ENCODE results near the gene SERPINA1. TPM values are rescaled to one million over a fixed set of nuclear protein-coding genes. Genes with fewer than 3 reads are reported as not detected.

SERPINA1 gene
- total RNA-seq, 1 donor from 2014 or later: 4.4 TPM

DNA sequence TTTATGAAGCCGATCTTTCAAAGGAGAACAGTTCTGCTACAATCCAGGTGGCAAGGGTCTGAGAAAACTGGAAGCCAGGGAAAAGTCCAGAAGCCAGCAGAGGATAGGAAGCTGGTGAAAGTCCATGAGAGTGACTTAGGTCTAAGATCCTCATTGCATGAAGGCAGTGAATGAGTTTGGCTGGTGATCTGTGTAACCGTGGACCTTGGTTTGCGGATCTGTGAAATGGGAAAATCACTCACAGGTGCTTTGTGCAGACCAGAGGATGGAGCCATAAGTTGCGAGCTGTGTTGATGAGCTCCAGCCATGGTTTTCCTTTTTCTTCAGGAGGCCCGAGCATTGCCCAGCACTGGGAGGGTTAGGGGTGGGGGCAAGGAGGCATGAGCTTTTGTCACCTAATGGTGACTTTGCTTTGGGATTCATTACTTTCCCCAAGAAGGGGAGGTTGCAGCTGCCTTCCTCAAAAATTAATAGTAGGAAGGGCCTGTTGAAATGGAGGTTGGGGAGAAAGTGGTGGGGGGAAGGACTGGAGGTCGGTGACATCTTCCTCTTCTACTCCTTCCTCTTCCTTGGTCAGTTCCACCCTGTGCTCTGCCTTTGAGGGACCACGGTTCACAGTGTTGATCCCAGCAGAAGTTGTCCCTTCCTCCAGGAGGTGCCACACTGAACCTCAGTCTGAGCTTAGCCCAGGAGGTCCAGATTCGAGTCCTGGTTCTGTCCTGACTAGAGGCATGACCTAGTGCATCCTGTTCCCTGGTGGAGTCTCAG lies 45.0 kb downstream of the SERPINA1 start:
- Histone ChIP-seq H3K27ac (replicated peaks) (no peak overlapping the region), H3K27me3 (ENCODE audit: low read depth) (peaks cover 6% of the 10 kb centered on the region), H3K4me3 (no peak overlapping the region), H3K36me3 (no peaks in the 10 kb centered on the region), H3K4me1 (peaks cover 14% of the 10 kb centered on the region), H3K9me3 (replicated peaks) (no peaks in the 10 kb centered on the region)
- intact Hi-C loops (cut with micrococcal nuclease): no loop called here
- TF ChIP-seq, protein P1, sequence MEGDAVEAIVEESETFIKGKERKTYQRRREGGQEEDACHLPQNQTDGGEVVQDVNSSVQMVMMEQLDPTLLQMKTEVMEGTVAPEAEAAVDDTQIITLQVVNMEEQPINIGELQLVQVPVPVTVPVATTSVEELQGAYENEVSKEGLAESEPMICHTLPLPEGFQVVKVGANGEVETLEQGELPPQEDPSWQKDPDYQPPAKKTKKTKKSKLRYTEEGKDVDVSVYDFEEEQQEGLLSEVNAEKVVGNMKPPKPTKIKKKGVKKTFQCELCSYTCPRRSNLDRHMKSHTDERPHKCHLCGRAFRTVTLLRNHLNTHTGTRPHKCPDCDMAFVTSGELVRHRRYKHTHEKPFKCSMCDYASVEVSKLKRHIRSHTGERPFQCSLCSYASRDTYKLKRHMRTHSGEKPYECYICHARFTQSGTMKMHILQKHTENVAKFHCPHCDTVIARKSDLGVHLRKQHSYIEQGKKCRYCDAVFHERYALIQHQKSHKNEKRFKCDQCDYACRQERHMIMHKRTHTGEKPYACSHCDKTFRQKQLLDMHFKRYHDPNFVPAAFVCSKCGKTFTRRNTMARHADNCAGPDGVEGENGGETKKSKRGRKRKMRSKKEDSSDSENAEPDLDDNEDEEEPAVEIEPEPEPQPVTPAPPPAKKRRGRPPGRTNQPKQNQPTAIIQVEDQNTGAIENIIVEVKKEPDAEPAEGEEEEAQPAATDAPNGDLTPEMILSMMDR (IDR thresholded peaks at IDR 0.05; ENCODE audit: borderline replicate concordance): no peak
- DNase-seq: no peak

DNA sequence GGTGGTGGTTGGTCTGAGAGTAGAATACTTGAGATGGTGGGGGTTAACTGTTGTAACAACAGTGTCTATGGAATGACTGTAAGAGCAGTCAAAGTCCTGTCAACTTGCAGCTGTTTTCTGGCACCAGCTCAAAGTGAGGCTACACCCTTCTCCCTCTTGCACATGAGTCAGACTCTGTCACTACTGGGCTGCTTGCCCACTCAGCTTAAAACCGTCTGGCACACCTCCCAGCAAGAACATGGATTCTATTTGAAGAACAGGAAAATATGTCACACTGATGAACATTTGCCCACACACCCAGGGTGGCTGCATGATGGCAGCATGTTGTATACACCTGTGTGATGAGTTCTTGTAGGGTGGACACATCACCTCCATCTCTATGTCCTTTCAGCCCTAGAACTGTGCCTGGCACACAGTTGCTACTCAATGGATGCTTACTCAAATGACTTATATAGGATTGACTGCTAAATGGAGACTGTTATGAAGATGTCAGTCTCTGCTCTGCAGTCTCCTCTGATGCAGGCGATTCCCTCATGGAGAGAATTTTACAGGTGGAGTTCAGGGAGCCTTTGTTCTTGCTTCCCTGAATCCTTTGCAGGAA lies 46.0 kb downstream of the SERPINA1 start:
- Histone ChIP-seq H3K36me3 (no peaks in the 10 kb centered on the region), H3K9me3 (replicated peaks) (no peaks in the 10 kb centered on the region), H3K4me3 (no peak overlapping the region), H3K27me3 (ENCODE audit: low read depth) (peaks cover 1% of the 10 kb centered on the region), H3K4me1 (peaks cover 14% of the 10 kb centered on the region), H3K27ac (replicated peaks) (no peak overlapping the region)
- TF ChIP-seq, protein P1 (IDR thresholded peaks at IDR 0.05; ENCODE audit: borderline replicate concordance): no peak
- intact Hi-C loops (cut with micrococcal nuclease): no loop called here
- peak; percentile 84 for DNase-seq

DNA sequence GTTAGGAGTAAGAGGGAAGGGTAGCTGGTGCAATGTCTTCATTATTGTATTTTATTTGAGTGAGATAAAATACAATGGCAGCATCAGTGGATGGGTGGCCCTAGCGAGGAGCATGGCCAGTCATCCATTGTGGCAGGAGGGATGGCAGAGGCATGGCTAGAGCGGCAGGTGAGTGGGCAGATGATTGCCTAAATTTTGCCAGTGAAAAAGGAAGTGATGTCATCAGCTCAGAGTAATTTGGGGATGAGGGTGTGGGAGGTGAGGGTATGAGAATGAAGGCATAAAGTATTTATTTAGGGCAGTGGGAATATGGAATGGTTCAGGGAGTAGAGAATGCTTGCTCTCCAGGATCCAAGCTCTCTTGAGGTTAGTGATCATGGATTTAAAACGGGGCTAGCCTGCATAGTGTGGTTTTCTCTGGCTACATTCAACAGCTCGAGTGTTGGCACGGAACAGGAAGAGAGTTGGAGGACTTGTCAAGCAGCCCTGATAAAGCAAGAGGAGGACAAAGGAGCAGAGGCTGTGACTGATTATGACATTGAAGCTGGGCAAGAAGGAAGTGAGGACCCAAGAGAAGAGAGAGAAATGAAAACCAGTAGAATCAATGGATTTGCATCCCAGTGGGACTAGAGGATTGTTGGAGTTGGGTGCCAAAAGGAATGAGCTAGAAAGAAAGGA lies 46.6 kb downstream of the SERPINA1 start:
- Histone ChIP-seq H3K9me3 (replicated peaks) (no peaks in the 10 kb centered on the region), H3K36me3 (no peaks in the 10 kb centered on the region), H3K4me3 (no peak overlapping the region), H3K27ac (replicated peaks) (no peak overlapping the region), H3K27me3 (ENCODE audit: low read depth) (peaks cover 6% of the 10 kb centered on the region), H3K4me1 (peaks cover 14% of the 10 kb centered on the region)
- DNase-seq: no peak
- TF ChIP-seq, protein P1 (IDR thresholded peaks at IDR 0.05; ENCODE audit: borderline replicate concordance): no peak
- intact Hi-C loops (cut with micrococcal nuclease): no loop called here

DNA sequence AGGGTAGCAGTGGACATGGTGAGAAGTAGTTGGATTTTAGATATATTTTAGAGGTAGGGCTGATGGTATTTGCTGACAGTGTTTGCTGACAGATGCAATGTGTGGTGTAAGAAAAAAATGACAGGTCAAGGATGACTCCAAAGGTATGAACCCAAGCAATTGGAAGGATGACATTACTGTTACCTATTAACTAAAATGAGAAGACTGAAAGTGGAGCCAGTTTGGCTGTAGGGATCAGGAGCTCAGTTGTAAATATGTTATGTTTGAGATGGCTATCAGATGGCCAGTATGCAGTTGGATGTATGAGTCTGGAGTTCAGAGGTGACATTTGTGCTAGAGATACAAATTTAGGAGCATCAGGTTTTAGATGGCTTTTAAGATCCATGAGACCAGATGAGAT lies 47.9 kb downstream of the SERPINA1 start:
- peaks cover 14% of the 10 kb centered on the region for H3K4me1 ChIP-seq
- no peak overlapping the region for H3K4me3 ChIP-seq
- DNase-seq: no peak
- no peak overlapping the region for H3K27ac ChIP-seq (replicated peaks)
- H3K36me3 ChIP-seq: no peaks in the 10 kb centered on the region
- intact Hi-C loops (cut with micrococcal nuclease): no loop called here
- no peaks in the 10 kb centered on the region for H3K9me3 ChIP-seq (replicated peaks)
- TF ChIP-seq, protein P1 (IDR thresholded peaks at IDR 0.05; ENCODE audit: borderline replicate concordance): no peak
- peaks cover 6% of the 10 kb centered on the region for H3K27me3 ChIP-seq (ENCODE audit: low read depth)

DNA sequence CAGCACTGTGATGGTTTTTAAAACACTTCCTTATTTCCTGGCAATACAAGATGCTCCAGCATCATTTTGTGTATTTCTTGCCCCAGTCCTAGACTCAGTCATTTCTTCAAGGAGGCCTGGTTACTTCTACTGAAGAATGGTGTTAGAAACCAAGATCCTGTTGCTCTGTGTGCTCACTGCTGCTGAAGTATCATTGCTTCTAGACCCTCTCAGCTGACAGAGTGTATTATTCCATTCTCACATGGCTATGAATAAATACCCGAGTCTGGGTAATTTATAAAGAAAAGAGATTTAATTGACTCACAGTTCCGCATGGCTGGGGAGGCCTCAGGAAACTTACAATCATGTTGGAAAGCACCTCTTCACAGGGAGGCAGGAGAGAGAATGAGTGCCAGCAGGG lies 50.4 kb downstream of the SERPINA1 start:
- DNase-seq: no peak
- TF ChIP-seq, protein P1 (IDR thresholded peaks at IDR 0.05; ENCODE audit: borderline replicate concordance): no peak
- Histone ChIP-seq H3K36me3 (no peaks in the 10 kb centered on the region), H3K27ac (replicated peaks) (no peak overlapping the region), H3K4me1 (peaks cover 14% of the 10 kb centered on the region), H3K27me3 (ENCODE audit: low read depth) (peaks cover 15% of the 10 kb centered on the region), H3K4me3 (no peak overlapping the region), H3K9me3 (replicated peaks) (no peaks in the 10 kb centered on the region)
- intact Hi-C loops (cut with micrococcal nuclease): no loop called here

Measured in left ventricle myocardium inferior (tissue), 1 donor.